ENCODE data around the gene ITPRID1. TPM values are rescaled to one million over a fixed set of nuclear protein-coding genes. Genes with fewer than 3 reads are reported as not detected.
"Not testable (repeated sequence)": the region's sequence is repeated elsewhere in the genome, so short reads cannot be mapped to it uniquely, and the experiment has no call there.

Gene ITPRID1
- not detected in 2 replicates for total RNA-seq (2022)
- not detected for Bru-seq, nascent RNA
- BruChase-seq, experiment 1, labeled RNA remaining after a 6-hour chase: not detected
- BruChase-seq, experiment 2, labeled RNA remaining after a 2-hour chase: percentile 0 among the genes with signal in this experiment
- long read RNA-seq: 0 reads

- no TSS peak for BruUV-seq (replicated peaks)
- Mint-ChIP-seq H3K9me3 (ENCODE audit: unreplicated experiment) (peaks cover 10% of the 10 kb centered on the region), H3K4me3 (ENCODE audit: unreplicated experiment) (no peak within 1 kb of the TSS), H3K27me3 (ENCODE audit: insufficient read depth, unreplicated experiment) (no peaks in the 10 kb centered on the region), H3K36me3 (ENCODE audit: insufficient read depth, unreplicated experiment) (no peaks in the 10 kb centered on the region), H3K4me1 (ENCODE audit: insufficient read depth, unreplicated experiment) (no peaks in the 10 kb centered on the region), H3K27ac (ENCODE audit: low read depth, unreplicated experiment) (no peak within 1 kb of the TSS)
- intact Hi-C loops (cut with micrococcal nuclease): no loop called here
- TF ChIP-seq CTCF (IDR thresholded peaks at IDR 0.05; ENCODE audit: unreplicated experiment): no peak
- ChIA-PET CTCF (interaction anchor here (1.1 kb wide), 1 partner anchor 25 kb away, joined by 3 read pairs; no protein-coding TSS in a partner anchor), POLR2A (no interaction called here)
- DNase-seq (ENCODE audit: unreplicated experiment): no peak
Measured at GRCh38 chr7:31513790-31514189, at the start of gene ITPRID1. Gene ITPRID1 (plus strand): TSS chr7:31514090. CDS start chr7:31553025, 38,935 bp downstream.

DNA sequence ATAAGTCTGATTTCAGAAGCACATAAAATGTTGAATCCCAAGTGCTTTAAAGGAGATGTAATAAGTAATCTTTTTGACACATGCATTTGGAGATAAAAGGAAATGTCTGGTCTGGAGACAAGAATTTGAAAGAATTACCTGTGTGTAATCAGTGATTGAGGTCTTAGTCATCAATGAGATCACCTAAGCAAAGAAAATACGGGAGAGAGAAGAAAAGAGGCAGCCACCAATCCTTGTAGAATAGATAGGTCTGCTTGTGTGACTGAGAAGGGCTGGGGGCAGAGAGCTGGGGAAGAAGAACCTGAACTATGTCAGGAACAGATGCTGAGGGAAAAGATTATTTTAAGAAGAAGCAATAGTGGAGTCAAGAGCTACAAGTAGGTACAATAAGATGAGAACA is 49.3 kb upstream of the ITPRID1 start:
- TF ChIP-seq CTCF (IDR thresholded peaks at IDR 0.05; ENCODE audit: unreplicated experiment): no peak
- no peak overlapping the region for H3K27ac Mint-ChIP-seq (ENCODE audit: low read depth, unreplicated experiment)
- H3K4me3 Mint-ChIP-seq (ENCODE audit: unreplicated experiment): no peak overlapping the region
- peaks cover 6% of the 10 kb centered on the region for H3K4me1 Mint-ChIP-seq (ENCODE audit: insufficient read depth, unreplicated experiment)
- H3K9me3 Mint-ChIP-seq (ENCODE audit: unreplicated experiment): no peaks in the 10 kb centered on the region
- intact Hi-C loops (cut with micrococcal nuclease): no loop called here
- ChIA-PET CTCF (interaction anchor here (0.8 to 2.6 kb wide), 4 partner anchors 12 to 23 kb away, joined by 3 to 25 read pairs (median 10); no protein-coding TSS in a partner anchor), POLR2A (no interaction called here)
- BruUV-seq (replicated peaks): no TSS peak
- no peak for DNase-seq (ENCODE audit: unreplicated experiment)
- no peaks in the 10 kb centered on the region for H3K36me3 Mint-ChIP-seq (ENCODE audit: insufficient read depth, unreplicated experiment)
- no peaks in the 10 kb centered on the region for H3K27me3 Mint-ChIP-seq (ENCODE audit: insufficient read depth, unreplicated experiment)

DNA sequence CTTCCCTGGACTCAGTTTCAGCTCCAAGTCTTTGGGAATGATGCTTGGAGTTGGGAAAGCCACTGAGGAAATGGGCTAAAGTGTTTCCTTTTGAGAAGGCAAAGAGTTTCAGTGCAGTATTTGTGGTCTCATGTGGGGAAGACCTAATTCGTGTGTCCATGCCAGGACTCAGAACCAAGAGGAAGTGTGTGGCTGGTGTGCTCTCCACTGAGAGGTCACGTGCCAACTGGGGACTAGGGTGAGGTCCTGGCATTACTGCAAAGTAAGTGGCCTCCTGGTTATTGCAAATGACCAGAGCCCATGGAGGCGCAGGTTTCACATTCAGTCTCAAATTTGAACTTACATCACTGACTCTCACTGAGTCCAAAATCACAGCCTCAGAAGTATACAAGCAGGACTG is 48.6 kb upstream of the ITPRID1 start:
- Mint-ChIP-seq H3K4me1 (ENCODE audit: insufficient read depth, unreplicated experiment) (peaks cover 6% of the 10 kb centered on the region), H3K27me3 (ENCODE audit: insufficient read depth, unreplicated experiment) (no peaks in the 10 kb centered on the region), H3K27ac (ENCODE audit: low read depth, unreplicated experiment) (no peak overlapping the region), H3K36me3 (ENCODE audit: insufficient read depth, unreplicated experiment) (no peaks in the 10 kb centered on the region), H3K4me3 (ENCODE audit: unreplicated experiment) (no peak overlapping the region), H3K9me3 (ENCODE audit: unreplicated experiment) (no peaks in the 10 kb centered on the region)
- DNase-seq (ENCODE audit: unreplicated experiment): no peak
- no peak for TF ChIP-seq CTCF (IDR thresholded peaks at IDR 0.05; ENCODE audit: unreplicated experiment)
- ChIA-PET POLR2A (no interaction called here), CTCF (interaction anchor here (0.8 to 2.6 kb wide), 4 partner anchors 11 to 271 kb away, joined by 3 to 17 read pairs (median 4); no protein-coding TSS in a partner anchor)
- no TSS peak for BruUV-seq (replicated peaks)
- intact Hi-C loops (cut with micrococcal nuclease): no loop called here

- TF ChIP-seq CTCF (IDR thresholded peaks at IDR 0.05; ENCODE audit: unreplicated experiment): no peak
- intact Hi-C loops (cut with micrococcal nuclease): no loop called here
- no peak overlapping the region for H3K4me3 Mint-ChIP-seq (ENCODE audit: unreplicated experiment)
- no peaks in the 10 kb centered on the region for H3K27me3 Mint-ChIP-seq (ENCODE audit: insufficient read depth, unreplicated experiment)
- ChIA-PET POLR2A (no interaction called here), CTCF (interaction anchor here (0.6 to 2.6 kb wide), 5 partner anchors 23 to 272 kb away, joined by 3 to 17 read pairs (median 4); no protein-coding TSS in a partner anchor)
- DNase-seq (ENCODE audit: unreplicated experiment): no peak
- no peak overlapping the region for H3K27ac Mint-ChIP-seq (ENCODE audit: low read depth, unreplicated experiment)
- H3K4me1 Mint-ChIP-seq (ENCODE audit: insufficient read depth, unreplicated experiment): peaks cover 6% of the 10 kb centered on the region
- H3K36me3 Mint-ChIP-seq (ENCODE audit: insufficient read depth, unreplicated experiment): no peaks in the 10 kb centered on the region
- BruUV-seq (replicated peaks): no TSS peak
- H3K9me3 Mint-ChIP-seq (ENCODE audit: unreplicated experiment): no peaks in the 10 kb centered on the region
Measured at GRCh38 chr7:31466036-31466435, 47.9 kb upstream of the ITPRID1 start.

DNA sequence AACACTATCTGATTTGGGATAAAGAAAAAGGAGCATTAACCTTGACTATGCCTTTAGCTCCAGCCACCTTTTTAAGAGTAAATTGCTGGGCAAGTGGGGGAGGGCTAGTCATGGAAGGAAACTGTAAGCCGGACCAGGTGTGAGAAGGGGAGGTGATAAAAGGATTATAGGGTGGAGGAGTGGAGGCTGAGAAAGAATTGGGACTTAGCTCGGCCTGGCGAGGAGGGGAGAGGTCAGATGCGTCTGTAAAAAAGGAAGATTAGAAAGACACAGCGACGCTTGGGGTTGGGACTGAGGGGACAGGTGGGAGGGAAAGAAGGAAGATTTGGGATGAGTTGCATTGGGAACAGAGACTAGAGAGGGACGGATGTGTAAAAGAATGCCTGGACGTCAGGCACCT is 43.0 kb upstream of the ITPRID1 start:
- not testable (repeated sequence) for BruUV-seq (replicated peaks); DNase-seq (ENCODE audit: unreplicated experiment)

More for the DNA sequence above, 43.0 kb upstream of the ITPRID1 start:
- H3K9me3 Mint-ChIP-seq (ENCODE audit: unreplicated experiment); H3K4me3 Mint-ChIP-seq (ENCODE audit: unreplicated experiment); CTCF ChIA-PET; H3K36me3 Mint-ChIP-seq (ENCODE audit: insufficient read depth, unreplicated experiment); intact Hi-C loops (cut with micrococcal nuclease); H3K27ac Mint-ChIP-seq (ENCODE audit: low read depth, unreplicated experiment); H3K4me1 Mint-ChIP-seq (ENCODE audit: insufficient read depth, unreplicated experiment); POLR2A ChIA-PET: not testable (repeated sequence)
- peaks cover 19% of the 10 kb centered on the region for H3K27me3 Mint-ChIP-seq (ENCODE audit: insufficient read depth, unreplicated experiment)
